HG02885 (cell line): ENCODE results near the gene SCTR.

Source experiments
- ATAC-seq: cut with Tn5 transposase; IDR thresholded peaks from one replicate; pipeline ENCODE4 v1.9.1; 2021; ENCODE audit warnings: mild to moderate bottlenecking; ENCODE audit not compliant: unreplicated experiment, poor library complexity

The SCTR gene

DNA sequence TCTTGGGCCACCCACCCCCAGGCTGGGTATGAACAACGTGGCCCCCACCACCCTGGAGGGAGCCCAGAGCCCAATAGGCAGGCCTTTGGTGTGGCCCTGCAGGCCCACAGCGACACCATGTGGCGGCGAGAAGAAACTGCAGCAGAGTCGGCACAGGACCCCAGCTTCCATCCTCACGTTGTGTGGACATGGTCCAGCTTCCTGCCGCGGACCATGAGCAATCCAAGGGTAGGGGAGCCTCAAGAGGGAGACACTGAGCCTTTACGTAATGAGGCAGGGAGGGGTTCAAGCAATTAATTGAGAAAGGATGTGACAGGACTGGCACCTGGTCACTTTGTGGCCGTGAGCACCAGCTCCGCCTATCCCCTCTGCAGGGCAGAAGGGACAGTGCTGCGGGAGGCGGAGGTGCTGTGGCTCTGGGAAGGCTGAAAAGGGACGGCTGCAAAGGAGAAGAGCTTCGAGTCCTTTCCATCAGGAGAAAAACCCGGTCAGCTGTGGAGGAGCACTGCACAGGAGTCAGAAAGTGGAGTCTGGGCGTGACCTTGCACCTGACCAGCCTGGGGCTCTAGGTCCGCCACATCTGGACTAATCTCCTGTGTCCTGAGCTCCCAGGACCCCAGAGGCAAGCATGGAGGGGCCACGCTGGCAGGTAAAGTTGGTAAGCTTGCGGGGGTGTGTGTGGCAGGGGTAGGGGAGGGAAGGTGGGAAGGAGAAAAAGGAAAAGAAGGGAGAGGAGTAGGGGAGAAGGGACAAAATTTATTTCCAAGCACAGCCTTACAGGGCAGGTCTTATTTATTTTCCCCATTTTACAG is 47.8 kb downstream of the SCTR start:
- peak; percentile 85 for ATAC-seq

DNA sequence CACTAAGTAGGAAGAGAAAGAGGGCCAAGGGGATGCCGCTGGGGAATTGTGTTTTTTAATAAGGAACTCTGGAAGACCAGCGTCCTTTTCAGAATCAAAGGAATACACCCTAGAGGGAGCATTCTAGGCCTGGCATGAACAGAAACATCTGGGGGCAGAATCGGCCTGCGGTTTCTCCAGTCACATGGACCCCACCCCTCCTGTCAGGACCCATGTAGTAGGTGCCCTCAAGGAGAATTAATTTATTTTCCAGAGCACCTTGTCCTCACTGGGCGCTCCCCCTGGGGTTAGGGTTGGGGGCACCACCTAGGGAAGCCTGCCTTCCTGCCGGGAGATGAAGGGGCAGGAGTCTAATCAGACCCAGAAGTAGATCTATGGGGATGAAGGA is 48.4 kb downstream of the SCTR start:
- ATAC-seq, result no peak

DNA sequence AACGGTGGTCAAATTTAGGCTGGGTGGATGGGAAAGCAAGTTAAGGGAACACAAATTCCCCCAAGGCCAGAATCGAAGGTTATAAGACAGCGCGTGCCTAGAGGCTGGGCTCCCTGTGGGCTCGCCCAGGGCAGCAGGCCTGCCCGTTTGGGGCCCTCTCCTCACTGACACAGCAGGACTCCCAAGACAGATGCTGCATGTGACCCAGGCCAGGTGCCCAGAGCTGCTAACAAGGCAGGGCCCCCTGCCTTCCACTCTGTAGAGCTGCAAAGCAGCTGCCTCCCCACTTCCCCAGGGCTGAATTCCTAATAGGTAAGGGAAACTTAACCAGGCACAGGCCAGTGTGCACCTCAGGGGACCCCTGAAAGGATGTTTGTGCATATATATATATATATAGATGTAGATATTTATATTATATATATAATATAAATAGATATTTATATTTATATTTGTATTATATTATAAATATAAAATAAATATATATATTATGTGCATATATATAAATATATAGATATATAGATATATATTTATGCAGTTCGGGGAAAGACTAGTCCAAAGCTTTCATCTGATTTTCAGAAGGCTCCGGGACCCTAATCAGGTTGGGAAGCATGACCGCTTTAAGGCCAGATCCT is 48.9 kb downstream of the SCTR start:
- no peak for ATAC-seq

DNA sequence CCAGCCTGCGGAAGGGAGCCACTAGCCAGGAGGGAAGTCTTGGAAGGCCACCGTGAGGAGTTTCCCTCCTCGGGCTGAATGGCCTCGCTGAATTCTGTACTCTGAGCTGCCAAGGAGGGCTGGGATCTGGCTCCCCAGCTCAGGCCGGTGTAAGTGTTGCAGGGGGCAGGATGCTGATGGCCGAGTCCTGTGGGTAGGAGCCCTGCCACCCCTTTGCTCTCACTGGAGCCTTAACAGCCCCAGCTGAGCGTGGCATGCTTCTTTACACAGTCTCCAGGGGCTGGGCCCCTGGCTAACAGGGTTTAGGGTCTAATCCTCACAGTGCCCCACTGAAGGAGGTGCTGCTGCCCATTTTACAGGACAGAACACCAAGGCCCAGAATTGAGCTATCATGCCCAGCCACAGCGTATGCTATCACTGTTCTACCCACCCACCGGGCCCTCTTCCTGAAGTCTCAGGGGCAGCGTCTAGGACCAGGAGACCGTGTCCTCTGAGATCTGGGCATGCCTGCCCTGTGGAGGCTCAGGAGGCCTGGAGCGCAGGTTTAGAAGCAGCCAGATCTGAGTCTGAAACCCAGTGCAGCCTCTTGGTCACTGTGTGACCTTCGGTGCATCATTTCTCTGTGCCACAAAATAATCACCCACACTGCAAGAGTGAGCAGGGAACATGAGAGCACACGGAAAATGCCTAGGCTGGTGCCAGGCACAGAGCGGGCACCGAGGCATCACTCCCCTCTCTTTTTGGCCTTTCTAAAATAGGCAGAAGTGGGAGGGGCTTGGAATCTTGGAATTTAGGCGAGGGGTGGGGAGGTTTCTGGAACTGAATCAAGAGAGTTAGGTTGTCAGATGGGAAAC is 49.7 kb downstream of the SCTR start:
- ATAC-seq, result no peak

DNA sequence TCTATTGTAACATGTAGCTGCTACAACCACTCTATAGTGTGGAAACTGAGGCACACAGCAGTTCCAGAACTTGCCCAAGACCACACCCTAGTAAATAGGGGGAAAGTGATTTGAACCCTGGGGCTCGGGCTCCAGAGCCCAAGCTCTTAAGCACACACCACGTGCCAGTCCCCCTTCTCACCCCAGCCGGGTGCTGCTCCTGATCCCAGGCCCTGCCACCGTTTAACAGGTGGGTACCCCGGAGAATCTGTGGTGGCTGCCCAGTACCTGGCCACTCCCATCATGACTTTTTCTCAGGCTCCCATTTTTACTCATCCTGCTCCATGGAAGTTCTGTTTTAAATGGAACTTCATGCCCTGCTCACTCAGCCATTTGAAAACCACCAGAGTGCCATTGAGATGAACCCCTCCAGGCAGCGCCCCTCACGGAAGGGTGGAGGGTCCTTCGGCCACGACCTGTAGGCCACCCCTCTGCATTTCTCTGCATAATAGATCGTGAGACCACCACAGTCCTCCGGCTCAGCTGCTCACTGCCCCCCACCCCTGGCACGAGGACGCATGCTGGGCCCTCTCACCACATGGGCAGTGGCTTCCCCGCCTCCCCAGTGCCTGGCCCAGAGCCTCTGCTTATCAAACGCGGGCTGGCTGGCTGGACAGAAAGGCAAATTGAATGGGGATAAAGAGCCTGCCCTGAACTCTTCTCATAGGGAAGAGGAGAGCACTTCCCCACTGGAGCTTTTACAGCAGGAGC is 50.5 kb downstream of the SCTR start:
- no peak for ATAC-seq

DNA sequence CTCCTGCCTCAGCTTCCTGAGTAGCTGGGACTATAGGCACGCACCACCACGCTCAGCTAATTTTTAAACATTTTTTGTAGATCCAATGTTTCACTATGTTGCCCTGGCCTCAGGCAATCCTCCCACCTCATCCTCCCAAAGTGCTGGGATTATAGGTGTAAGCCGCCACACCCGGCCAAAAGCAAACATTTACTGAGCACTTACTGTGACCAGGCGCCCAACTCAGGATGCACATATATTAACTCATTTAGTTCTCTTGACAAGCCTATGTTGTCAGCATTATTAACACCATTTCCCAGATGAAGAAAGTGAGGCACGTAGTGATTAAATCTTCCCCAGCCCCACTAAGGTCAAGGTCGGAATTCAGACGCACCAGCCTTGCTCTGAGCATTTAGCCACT is 51.5 kb downstream of the SCTR start:
- ATAC-seq, result no peak

DNA sequence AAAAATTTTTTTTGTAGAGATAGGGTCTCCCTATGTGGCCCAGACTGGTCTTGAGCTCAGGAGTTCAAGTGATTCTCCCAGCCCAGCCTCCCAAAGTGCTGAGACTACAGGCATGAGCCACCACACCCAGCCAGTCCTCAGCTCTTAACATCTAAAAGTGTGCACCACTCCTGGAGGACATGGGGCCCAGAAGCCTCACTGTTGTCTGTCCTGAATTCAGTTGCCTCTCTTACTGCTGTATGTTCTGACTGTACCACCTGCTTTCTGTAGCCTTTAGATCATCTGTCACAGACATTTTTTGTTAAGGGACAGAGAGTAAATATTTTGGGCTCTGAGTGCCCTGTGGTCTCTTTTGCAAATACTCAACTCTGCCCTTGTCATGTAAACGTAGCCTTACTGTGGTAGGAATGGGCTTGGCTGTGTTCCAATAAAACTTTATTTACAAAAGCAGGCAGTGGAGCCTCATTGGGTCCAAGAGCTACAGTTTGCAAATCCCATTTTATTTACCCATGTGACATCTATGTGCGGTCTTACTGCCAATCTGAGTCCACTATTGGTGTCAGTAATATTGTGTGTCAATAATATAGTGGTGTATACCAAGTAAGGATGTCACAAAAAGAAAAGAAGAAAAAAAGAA is 54.5 kb downstream of the SCTR start:
- no peak for ATAC-seq

DNA sequence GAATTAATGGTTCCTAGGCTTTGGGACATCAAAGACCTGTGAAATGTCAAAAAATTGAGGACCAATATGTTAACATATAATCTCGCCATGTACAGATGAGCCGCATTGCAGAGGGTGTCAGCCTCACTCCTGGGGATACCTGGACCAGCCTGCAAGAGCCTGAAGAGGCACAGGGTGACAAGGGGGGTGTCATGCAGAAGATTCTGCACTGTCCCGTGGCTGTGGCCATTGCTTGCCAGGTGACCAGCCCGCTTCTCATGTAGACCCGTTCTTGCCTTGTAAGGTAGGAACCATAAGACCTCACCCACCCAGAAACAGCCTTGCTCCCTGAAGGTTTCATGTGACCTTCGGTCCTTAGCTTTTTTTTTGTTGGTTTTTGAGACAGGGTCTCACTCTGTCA is 55.2 kb downstream of the SCTR start:
- no peak for ATAC-seq

DNA sequence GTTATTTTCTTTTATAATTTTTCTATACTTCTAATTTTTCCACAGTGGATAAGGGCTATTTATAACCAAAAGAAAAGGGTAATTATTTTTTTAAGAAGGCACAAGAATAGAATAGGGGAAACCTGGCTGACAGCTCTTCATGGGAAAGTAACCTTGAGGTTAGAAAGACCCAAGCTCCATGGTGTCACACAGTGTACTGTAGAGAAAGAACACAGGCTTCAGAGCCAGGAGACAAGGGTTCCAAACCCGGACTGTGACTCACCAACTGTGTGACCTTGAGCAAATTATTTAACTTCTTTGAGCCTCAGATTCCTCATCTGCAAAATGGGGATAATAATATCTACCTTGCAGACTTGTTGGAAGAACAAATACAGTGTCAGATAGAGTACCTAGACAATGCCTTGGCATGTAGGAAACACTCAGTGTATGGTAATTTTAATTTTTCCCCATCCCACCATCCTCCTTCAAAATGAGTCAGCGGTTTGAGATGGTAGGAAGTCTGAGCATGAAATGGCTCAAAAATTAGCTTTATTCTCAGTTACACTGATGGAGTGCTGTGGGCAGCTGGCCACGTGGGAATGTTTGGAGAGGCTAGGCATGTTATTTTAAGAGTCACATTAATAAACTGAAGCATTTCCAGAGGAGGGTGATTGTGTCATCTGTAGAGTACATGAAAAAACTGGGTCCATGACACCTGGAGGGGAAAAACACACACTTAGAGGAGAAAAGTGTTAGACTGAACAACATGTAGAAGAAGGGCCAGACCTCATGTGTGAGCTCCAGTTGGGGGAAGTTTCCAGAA is 55.9 kb downstream of the SCTR start:
- no peak for ATAC-seq

DNA sequence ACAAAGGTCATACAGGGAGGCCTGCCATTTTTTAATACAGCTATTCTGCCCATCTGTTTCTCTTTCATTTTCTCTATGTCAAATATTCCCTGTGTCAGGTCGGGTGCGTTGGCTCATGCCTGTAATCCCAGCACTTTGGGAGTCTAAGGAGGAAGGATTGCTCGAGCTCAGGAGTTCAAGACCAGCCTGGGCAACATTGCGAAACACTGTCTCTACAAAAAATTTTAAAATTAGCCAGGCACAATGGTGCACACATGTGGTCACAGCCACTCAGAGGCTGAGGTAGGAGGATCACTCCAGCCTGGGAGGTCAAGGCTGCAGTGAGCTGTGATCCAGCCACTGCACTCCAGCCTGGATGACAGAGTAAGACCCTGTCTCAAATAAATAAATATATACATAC is 57.9 kb downstream of the SCTR start:
- ATAC-seq, result no peak

DNA sequence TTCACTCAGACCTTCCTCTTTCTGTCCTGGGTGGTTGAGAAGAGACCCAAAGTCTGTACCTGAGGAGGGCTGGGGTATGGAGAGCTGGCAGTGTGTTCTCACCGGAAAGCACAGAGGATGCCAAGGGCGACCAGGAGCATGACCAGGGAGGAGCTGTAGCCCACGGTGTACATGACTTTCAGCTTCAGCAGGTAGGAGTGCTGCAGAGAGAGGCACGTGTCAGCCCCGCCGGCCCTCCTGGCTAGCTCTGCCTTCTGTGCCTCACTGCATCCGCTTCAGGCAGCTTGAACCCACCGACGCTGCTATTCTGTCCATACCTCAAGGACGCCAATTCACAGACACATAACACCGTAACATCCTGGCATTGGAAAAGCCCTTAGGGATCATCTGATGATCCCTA is 58.6 kb downstream of the SCTR start:
- no peak for ATAC-seq

DNA sequence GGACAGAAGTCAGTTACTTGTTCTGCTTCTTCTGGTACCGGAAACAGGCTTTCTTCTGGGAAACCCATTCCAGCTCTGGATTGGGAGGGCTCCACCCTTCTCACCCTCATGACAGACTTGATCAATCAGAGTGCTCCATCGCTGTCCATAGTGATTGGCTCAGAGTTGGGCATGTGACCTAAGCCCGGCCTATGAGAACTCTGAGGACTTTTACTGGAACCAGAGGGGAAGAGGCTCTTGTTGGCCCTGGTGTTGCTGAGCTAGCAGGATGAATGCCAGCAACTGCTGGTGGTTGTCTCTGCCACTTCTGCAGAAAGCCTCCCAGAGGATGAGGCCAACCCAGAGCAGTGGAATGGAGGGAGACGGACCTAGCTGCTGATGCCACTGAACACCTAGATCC is 59.3 kb downstream of the SCTR start:
- ATAC-seq, result no peak

DNA sequence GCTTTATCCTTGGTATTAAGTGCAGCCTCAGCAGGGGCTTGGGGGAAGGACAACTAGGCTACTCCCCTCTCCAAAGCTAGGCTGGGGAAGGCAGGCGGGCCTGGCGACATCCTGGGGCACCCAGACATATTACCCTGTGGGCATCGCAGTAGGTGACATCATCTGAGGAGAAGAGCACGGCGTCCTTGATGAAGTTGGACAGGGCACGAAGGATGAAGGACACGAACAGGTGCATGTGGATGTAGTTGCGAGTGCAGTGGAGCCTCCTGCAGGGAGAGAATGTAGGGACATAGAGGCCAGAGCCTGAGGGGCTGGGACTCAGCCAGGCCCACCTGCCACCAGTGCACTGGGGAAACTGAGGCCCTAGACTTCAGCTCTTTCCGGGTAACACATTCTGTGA is 60.3 kb downstream of the SCTR start:
- ATAC-seq, result no peak

DNA sequence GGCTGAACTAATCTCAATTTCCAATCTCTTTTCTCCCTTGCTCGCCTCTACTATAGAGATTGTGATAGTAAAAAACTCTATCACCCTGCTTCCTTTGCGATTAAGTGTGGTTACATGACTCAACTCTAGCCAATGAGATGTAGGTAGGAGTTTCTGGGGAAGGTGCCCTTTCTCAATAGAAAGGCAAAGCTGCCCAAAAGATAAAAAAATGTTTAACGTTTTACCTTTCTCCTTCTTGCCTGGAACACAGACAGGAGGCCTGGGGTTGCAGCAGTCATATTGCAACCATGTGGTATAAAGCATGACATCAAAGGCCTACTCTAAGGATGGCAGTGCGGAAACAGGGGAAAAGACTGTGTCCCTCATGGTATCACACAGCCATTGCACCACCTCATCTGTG is 61.1 kb downstream of the SCTR start:
- peak; percentile 54 for ATAC-seq

DNA sequence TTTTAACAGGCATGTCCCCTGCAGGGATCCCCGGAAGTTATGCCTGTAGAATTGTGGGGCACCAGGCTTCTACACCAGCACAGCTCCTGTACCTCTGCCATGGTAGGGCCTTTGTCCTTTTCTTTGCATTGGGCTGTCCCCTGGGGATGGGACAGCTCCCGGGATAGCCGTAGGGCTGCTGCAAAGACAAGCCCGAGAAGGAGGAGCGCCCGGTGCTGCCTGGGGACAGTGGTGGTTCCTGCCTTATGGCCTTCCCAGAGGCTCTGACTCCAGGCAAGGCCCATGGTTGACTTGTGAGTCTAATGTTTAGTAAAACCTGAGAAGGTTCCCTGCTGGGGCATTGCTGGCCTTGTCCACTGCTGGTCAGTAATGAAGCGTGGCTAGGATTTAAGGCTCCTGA is 61.7 kb downstream of the SCTR start:
- no peak for ATAC-seq

DNA sequence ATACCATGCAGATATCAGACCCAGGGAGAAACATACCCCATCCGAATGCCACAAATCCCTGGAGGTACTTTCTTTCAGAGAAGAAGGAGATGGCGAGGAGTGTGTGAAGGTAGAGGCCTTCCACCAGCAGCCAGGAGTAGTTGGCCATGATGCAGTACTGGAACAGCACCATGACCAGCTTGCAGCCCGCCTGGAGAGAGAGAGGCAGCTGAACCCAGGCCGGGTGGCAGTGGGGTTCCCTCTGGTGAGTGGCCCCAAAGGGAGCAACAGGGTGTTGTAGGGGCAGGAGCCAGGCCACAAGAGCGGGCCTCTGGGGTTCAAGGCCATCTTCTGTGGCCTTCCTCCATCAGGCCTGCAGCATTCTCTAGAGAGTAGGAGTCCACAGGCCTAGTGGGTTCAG is 62.5 kb downstream of the SCTR start:
- ATAC-seq, result no peak

DNA sequence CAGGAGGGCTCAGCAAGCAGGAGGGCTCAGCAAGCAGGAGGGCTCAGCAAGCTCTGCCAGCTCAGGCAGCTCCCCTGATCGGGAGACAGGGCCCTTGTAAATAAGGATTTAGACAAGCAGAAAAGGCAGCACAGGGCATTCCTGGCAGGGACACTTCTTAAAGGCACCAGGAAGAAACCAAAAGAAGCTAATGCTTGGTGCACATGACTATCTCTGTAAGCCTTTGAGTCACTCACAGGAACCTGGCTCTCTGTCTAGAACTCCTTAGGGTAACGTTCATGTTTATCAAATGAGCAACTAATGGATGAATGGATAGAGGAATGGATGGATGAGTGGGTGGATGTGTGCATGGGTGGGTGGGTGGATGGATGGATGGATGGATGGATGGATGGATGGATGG is 64.2 kb downstream of the SCTR start:
- no peak for ATAC-seq

DNA sequence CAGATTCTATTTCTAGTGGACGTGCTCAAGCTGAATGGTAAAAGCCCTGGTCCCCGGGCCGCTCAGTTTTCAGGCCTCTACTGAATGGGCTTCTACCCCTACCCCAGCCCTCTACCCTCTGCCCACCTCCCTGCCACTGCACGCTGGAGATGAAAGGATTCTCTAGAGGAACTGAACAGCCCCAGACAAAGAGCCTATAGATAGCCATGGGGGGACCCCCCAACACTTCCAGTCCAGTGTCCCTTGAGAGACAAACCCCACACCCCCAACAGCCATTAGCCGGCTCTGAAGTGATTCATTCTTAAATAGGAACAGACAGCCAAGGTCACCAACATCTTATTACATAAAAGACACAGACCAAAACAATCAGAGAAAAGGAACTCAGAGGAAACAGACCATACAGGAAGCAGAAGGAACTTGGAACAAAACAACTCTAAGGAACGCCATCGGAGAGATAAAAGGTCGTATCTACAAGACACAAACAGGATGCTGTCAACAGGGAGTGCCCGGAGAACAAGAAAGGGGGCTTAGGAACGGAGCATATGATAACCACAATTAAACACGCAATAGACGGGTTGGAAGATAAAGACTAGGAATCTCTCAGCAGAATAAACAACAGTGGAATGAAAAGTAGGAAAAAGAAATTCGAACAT is 69.1 kb downstream of the SCTR start:
- ATAC-seq, result no peak
